GM21423 (cell line): ENCODE data around the gene WDR18.

Experiments used
- ATAC-seq: cut with Tn5 transposase; IDR thresholded peaks from one replicate; pipeline ENCODE4 v1.9.1; 2021; ENCODE audit warnings: mild to moderate bottlenecking, moderate library complexity; ENCODE audit not compliant: unreplicated experiment

WDR18 gene, protein sequence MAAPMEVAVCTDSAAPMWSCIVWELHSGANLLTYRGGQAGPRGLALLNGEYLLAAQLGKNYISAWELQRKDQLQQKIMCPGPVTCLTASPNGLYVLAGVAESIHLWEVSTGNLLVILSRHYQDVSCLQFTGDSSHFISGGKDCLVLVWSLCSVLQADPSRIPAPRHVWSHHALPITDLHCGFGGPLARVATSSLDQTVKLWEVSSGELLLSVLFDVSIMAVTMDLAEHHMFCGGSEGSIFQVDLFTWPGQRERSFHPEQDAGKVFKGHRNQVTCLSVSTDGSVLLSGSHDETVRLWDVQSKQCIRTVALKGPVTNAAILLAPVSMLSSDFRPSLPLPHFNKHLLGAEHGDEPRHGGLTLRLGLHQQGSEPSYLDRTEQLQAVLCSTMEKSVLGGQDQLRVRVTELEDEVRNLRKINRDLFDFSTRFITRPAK

DNA sequence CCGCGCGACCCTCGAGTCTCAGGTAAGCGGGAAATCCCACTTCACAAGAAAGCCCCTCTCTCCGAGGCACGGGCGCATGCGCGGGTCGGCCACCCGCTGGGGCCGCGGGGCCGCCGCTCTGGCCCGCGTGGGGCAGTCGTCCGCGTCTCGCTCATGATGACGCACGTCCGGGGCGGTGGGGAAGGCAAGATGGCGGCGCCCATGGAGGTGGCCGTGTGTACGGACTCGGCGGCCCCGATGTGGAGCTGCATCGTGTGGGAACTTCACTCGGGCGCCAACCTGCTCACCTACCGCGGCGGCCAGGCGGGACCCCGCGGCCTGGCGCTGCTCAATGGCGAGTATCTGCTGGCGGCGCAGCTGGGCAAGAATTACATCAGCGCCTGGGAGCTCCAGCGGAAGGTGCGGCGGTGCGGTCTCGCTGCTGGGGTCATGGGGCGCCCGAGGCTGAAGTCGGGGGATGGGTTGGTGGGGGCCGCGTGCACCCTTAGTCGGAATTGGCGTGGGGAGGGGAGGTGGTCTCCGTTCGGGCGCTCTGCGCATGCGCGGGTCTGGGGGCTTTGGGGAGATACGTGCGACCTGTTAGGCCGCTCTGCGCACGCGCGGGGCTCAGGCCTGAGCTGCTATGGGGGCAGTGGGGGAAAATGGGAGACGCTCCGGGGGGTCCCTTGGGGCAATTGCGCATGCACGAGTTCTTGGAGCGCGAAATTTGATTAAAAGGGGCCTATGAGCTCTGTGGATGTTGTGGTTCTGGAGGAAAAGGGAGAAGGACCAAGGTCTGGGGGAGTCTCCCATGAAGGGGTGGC is at the start of gene WDR18:
WDR18 (plus strand) TSS at position 181 of the 803 bp plus-strand sequence; CDS start at position 190, 9 bp downstream.
- peak; percentile 86 for ATAC-seq

DNA sequence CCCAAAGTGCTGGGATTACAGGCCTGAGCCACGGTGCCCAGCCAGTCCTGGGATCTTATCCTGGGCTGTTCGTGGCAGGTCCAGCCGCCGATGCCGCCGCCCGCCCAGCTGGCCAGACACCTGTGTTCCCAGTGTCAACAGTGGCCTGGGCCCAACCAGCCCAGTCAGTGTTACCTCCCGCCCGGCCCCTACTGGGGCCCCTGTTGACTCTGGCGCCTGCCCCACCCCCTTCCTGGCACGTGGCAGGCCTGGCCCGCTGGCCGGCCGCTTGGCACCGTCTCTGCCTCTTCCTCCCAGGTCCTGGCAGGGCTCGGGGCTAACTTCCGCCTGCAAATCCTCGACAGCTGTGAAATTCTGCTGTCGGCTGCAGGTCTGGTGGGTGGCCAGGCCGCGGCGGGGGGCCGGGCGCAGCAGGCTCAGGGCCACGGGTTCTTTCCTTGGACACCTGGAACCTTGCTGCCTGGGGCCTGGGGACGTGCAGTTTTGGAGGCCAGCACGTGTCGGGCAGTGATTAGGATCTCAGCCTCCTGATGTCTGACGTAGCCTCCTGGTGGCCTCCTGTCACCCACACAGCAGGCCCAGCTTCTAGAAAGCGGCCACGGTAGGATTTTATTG is 49.2 kb upstream of the WDR18 start:
- ATAC-seq = no peak

DNA sequence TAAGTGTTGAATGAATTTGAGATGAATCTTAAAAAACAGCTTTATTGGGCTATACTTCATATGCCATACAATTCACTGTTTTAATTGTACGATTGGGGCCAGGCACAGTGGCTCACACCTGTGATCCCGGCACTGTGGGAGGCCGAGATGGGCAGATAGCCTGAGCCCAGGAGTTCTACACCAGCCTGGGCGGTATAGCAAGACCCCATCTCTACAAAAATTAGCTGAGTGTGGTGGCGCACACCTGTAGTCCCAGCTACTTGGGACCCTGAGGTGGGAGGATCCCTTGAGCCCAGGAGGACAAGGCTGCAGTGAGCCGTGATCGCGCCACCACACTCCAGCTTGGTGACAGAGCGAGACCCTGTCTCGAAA is 48.0 kb upstream of the WDR18 start:
- ATAC-seq = no peak

DNA sequence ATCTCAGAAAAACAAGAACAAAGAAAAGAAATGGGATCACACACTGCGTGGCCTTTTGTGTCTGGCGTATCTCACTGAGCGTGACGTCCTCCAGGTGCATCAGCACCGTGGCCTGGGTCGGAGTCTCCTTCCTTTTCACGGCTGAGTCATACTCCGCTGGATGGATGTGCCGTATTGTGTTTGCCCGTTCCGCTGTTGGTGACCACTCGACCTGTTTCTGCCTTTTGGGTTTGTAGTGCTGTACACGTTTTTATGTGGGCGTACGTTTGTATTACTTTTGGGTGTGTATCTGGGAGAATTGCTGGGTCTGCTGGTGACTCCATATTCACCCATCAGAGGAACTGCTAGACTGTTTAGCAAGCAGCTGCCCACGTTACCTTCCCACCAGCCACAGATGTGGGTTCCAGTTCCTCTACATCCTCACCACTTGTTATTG is 46.9 kb upstream of the WDR18 start:
- ATAC-seq = no peak

DNA sequence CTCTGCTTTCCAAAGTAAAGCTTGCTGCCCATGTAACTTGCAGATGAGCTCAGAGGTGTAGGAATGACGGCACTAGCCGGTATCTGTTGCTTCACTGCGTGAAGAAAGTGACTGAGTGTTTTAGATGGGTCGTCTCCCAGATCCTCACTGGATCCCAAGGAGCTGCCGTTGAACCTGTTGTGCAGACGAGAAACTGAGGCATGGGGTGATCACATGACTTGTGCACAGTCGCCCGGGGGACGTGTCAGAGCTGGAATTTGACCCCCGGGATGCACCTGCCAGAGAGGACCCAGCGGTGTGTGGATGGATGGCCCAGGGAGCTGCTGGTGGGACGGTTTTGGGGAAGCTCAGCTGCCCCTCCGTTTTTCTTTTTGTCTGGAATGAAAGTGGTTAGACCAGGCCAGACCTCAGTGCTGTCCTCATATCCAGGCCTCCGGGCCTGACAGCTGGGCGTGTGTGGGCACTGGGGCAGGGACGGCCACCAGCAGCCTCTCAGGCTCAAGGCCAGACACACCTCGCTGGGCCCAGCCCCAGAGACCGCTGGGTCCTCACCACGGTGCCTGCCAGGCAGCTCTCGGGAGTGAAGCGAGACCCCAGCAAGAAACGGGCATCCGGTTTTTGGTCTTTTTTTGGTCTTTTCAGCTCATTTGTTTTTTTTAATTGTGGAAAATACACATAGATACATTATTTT is 45.8 kb upstream of the WDR18 start:
- ATAC-seq = no peak

DNA sequence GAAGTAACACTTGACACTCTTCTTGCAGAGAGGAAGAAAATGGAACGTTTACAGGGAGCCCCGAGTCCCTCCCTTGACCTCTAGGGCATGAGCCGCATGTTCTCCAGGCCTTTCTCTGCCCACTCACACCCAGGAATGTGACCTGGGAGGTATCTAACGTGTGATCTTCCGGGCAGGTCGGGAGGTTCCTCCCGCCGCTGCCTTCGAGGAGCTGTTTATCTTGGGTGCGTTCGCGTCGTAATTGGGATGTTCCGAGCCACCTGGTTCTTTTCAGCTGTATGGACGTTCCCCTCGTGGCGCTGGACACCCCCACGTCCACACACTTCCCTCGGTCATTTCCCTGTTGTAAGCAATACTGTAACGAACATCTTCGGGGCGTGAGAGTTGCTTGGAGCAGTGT is 44.7 kb upstream of the WDR18 start:
- ATAC-seq = no peak

DNA sequence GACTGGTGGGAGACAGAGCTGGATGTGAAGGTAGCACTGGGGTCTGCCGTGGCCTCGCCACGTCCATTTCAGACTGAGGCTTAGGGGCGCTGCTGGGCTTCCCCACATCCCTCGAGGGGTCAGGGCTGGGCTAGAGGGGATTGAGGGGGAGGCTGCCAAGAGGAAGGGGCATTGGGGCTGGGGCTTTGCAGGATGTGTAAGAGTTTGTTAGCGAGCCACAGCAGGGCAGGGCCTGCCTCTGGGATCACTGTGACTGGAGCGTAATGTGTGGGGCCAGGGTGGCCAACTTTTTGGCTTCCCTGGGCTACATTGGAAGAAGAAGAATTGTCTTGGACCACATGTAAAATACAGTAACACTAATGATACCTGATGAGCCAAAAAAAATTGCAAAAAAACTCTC is 44.2 kb upstream of the WDR18 start:
- ATAC-seq = no peak

DNA sequence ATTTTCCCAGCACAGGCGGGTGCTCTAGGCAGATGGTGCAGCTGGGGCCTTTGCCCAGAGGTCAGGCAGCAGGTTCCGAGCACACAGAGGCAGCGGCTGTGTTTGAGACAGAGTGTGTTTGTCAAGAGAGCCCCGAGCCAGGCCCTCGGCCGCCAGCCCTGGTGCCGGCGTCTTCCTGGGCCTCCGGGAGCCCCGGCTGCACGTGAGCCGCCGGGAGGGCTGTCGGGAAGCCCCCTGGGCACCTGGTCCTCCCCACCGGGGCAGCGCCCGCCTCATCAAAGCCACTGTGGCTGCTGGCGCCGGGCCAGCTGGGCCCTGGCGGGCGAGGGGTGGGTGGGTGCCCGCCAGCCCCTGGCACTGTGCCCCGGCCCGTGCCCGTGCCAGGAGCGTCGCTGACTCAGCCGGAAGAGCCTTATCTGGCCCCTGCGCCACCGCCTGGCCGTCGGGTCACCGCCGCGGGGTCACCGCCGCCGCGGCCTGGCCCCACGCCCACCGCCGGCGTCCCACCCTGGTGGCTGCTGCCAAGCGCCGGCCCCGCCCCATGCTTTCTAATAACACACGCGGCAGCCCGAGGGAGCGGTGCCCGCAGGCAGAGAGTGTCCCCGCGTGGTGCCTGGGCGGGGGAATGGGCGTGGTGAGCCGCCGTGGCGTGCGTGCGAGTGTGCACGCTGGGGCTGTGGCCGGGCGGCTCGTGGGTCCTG is 43.4 kb upstream of the WDR18 start:
- peak; percentile 49 for ATAC-seq

DNA sequence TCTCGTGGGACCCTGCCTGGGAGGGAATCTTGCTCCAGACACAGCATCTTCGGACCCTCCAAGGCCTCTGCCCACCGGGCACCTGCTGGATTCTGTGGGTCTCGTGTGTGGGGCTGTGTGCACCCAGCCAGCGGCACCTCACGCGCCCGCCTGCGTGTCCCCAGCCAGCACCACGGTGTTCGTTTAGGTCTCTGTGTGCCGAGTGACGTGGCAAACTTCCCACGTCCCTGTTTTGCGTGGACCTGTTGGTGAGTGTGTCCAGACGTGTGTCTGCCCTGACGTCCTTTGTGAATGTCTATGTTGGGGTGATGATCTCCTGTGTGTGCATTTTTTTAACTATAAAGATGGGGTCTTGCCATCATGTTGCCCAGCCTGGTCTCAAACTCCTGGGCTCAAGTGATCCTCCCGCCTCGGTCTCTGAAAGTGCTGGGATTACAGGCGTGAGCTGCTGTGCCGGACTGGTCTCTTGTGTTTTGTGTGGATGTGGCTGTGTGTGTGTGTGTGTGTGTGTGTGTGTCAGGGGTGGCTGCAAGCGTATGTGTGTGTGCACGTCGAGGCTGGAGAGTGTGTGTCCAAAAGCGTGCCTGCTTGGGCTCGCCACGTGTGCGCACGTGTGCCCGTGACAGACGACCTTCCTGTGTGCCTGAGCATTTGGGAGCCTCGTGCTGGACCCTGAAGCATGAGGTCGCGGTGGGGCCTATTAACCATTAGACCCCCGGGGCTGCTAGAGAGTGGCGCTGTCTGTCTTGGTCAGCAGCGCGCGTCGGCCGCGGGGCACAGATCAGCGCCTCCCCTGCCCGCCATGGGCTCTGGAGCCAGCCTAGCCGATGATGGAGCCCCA is 42.6 kb upstream of the WDR18 start:
- no peak for ATAC-seq

DNA sequence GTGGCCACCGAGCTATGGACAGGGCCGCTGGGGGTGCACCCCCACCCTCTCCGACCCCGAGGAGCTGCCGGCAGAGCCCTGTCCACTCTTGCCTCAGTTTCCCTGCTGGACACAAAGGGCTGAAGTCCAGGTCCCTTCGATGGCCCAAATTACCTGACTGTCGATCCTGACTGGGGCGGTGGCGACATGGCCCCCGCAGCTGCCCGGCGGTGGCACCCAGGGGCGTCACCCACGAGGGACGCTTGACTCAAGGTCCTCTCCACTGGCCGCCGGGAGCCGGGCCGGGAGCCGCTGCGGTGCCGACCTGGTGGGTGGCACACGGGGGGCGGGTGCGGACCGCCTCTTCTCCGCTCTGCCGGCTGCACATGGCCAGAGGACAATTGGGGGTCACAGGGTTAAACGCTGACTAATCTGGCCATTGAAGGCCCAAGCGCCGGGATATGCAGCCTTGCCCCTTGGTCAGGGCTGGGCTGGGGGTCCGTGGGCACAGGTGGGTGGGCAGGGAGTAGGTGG is 42.0 kb upstream of the WDR18 start:
- ATAC-seq = no peak

DNA sequence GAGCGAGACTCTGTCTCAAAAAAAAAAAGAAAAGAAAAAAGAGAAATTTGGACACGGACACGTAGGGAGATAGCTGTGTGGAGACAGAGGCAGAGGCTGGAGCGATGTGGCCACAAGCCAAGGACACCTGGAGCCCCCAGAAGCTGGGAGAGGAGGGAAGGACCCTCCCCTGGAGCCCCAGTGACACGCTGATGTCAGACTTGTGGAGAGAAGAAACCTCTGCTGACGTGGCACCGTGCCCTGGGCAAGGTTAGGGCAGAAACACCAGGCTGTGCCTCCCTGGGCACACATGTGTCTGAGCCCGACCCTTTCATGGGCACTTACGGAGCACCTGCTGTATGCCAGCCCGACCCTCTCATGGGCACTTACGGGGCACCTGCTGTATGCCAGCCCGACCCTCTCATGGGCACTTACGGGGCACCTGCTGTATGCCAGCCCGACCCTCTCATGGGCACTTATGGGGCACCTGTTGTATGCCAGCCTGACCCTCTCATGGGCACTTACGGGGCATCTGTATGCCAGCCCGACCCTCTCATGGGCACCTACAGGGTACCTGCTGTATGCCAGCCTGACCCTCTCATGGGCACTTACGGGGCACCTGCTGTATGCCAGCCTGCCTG is 40.5 kb upstream of the WDR18 start:
- ATAC-seq = no peak

DNA sequence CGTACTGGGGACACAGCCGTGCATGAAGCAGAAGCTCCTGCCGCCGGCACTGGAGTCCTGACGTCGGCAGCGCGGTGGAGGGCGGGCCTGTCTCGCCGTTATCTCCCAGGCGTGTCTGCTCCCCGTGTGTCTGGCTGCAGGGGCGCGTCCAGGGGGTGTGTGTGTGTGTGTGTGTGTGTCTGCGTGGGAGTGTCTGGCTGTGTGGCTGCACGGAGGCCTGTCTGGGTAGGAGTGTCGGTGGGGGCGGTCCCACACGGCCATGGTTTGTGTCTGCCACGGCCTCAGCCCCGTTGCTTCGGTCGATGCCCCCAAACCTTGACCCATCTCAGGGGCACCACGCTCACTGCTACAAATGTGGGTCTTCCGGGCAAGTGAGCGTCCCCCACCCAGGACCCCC is 40.0 kb upstream of the WDR18 start:
- no peak for ATAC-seq

DNA sequence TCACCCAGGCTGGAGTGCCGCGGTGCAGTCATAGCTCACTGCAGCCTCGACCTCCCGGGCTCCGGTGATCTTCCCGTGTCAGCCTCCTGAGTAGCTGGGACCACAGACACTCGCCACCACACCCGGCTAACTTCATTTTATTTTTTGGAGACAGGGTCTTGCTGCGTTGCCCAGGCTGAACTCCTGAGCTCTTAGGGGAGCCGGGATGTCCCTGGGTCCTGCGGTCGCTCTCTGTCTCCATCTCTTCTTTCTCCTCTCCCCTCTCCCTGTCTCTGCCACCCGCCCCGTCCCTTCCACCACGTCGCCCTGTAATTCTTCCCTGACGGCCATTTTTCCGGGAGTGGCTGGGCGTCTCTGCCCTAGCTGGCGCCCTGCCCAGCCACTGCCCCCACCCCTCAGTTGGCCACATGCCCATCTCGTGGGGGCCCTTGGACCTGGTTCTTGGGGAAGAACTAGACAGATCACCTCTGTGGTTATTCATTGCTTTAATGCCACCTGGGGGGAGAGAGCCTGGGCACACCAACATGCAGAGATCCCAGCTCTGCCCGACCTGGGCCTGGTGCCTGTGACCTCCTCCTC is 39.4 kb upstream of the WDR18 start:
- ATAC-seq = no peak

DNA sequence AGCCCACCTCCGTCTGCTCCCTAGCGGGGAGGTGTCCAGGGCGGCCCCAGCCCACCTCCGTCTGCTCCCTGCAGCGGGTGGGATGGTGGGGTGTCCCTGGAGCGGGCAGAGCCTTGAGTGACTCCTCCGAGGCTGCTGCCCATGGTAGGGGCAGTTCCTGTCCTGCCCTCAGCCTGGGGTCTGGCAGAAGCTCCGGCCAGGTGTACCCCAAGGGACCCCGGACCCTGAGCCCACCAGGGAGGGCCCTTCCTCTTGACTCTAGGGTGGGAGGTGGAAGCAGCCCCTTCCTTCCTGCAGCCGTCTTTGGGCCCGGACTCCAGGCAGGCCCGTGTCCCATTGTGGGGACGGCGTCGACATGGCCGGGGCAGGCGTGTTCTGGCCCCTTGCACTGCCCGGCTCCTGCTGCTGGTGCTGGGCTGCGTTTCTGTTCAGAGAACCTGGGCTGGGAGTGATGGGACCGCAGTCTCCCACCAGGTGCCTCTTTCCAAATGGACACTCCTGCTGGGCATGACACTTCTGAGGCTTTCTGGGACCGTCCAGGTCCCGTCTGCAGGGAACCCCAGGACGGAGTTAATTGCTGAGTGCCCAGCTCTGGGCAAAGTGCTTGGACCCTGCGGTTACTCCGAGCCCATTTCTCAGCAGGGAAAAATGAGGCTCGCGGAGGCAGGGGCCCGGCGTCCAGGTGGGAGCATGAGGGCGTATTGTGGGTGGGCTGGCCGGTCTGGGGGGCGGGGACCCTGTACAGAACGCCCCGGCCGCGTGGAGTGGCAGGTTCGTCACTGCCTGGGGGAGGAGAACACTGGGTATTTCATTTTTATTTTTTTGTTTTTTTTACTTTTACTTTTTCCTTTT is 38.5 kb upstream of the WDR18 start:
- ATAC-seq = no peak

DNA sequence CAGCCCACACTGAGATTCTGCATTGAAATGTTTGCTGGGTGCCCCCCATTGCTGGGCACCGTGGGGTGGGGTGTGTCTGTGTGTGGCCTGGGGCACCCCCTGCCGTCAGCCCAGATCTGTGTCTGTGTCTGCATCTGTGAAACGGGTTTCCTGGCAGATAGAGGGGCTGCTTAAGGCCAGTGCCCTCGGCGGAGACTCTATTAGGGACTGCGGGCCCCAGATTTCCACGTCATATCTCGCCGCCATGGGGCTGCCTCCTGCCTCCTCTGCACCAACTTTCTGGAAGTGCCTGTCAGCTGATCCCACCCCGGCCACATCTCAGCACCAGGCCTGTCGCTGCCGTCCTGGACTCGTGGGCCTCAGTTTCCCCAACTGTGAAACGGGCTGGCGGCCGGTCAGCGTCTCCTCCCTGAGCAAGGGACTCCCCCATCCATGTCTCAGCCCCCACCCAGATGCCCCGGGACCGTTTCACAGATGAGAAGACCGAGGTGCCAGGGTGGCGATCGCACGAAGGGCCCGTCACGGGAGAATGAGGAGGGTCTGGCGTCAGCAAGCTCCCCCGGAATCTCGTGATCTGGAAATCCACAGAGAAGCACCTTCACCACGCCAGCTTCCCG is 36.9 kb upstream of the WDR18 start:
- peak; percentile 15 for ATAC-seq

DNA sequence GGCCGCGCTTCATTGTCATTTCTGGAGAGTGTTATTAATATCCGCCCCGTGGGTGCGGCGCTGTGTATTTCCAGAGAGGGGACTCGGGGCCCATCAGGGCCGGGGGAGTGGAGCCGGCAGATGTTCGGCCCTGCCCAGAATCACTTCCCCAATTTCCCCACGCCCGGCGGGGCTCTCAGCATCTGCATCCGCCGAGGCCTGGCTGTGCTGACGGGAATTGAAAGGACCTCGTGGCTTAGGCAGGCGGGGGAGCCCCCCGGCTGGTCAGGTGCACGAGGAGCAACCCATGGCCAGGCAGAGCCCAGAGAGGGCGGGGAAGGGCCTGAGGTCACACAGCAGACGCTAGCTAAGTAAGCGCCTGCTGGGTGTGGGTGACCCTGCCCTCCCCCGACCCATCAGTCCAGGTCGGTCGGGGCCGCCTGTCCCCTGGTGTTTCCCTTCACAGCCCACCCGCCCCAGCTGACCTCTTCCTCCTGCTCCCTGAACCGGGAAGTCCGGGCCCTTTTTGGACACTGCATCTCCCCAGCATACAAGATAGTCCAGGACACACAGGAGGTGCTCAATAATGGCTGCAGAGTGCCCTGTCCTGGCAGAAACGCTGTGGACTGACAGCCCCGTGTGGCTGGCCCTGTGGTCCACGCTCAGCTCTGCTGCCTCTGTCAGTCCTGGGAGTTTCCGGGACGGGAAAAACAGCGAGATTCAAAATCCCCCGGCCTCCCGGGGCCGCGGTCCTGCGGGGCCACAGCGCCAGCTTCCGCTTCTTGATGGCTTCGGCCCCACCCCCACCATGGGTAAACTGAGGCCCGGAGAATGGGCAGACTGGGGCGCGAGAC is 36.2 kb upstream of the WDR18 start:
- ATAC-seq = peak; percentile 73
